GM19099 (cell line): Measurements from ENCODE around the gene SORCS2.

Experiments used
- POLR2A ChIP-seq: IDR thresholded peaks from 3 replicates; pipeline ENCODE4 v1.6.1; 2011; ENCODE audit warnings: low read depth; ENCODE audit not compliant: insufficient read length; ENCODE audit errors: extremely low read depth

The SORCS2 gene

GRCh38 chr4:7631288-7632014 is 439.1 kb downstream of the SORCS2 start:
- no peak for TF ChIP-seq POLR2A

- no peak for TF ChIP-seq POLR2A
These were observed 440.0 kb downstream of the SORCS2 start for GRCh38 chr4:7632341-7632740.

DNA sequence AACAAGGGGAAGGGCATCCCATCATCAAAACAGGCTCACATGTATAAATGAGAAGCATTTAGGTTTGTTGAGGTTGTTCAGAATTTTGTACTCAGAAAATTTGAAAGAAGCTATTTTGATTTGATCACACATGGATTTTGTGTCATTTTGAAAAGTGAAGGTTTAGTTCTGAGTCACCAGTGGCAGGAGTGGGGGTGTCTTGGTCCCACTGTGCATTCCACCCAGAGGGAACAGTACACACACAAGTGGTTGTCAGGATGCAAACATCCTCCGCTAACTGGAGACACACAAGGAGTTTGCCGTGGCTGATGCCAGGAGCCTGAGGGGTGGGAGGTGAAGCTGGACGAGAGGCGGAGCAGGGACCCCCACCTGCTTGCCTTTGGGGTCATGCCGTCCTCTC is 440.6 kb downstream of the SORCS2 start:
- no peak for TF ChIP-seq POLR2A

GRCh38 chr4:7634661-7635251 is 442.4 kb downstream of the SORCS2 start:
- no peak for TF ChIP-seq POLR2A

DNA sequence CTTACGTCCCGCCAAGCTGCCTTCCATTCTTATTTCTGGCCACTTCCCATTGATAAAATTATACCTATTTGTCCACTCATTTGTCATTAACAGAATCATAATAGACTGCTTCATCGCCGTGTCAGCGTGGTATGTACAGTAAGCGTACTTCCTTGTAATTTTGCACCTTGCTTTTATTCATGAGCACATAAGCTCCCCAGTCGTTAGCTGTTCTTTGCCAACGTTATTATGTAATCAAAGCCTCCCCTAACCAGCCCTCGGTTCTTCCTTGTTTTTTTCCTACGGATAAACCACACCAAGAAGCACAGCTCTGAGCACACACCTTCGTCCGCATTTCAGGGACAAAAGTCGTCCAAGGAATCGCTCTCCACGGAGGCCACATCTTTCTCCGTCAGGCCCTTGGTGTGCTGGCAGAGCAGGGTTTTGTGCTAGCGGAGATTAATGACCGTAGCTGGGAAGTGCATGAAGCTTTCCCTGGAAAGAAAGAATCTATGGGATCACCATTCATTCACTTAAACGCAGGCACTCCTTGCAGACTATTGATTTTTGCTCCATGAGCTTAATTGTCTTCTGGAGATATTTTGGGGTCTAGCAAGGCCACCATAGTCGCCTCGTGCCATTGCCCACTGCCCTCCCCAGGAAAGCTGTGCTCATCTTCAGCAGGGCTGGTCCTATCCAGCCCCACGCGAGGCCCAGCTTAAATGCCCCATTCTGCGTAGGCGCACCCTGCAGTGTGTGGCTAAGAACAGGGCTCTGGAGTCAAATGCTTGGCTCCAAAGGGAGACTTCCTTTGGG is 443.3 kb downstream of the SORCS2 start:
- no peak for TF ChIP-seq POLR2A

DNA sequence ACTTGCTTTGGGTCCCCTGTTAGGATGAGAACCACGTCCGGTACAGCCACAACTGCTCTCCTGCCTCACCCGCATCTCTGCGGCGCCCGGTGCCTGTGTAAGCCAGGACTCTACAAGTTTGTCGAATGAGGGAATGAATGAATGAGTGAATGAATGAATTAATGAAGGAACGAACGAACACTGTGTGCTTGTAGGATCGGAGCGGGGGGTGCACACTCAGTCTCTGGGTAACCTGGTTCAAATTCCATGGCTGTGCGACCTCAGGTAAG is 443.8 kb downstream of the SORCS2 start:
- TF ChIP-seq POLR2A = no peak

DNA sequence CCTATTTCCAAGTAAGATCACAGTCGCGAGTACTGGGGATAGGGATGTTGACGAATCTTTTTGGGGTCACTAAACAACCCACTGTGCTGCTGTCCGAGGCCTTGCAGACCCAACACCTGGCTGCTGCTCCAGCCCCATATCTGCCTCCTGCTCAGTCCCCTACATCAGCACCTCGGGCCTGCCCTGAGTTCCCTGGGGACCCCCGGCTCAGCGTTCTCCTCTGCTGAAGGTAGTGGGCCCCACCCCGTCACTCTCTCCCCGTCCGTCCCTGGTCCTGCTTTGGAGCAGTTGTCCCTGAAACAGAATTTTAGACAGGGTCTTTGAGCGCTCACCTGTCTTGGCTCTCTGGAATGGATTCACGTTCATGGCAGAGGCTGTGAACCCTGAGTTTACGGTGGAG is 444.8 kb downstream of the SORCS2 start:
- no peak for TF ChIP-seq POLR2A

DNA sequence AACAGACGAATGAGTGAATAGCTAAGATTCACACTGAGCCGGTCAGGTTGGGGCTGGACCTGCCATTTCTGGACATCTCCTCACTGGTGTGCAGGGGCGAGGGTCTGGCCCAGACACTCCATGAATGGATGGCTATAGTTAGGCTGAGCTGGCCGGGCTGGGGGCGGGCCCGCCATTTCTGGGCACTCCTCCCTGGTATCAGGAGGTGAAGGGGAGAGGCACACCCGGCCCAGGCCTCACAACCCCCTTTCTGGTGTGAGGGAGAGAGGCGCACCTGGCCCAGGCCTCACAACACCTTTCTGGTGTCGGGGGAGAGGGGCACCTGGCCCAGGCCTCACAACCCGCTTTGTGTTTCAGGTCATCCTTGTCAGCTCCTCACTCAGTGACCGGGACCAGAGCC is 445.6 kb downstream of the SORCS2 start:
- no peak for TF ChIP-seq POLR2A

GRCh38 chr4:7638489-7638888 is 446.2 kb downstream of the SORCS2 start:
- no peak for TF ChIP-seq POLR2A

DNA sequence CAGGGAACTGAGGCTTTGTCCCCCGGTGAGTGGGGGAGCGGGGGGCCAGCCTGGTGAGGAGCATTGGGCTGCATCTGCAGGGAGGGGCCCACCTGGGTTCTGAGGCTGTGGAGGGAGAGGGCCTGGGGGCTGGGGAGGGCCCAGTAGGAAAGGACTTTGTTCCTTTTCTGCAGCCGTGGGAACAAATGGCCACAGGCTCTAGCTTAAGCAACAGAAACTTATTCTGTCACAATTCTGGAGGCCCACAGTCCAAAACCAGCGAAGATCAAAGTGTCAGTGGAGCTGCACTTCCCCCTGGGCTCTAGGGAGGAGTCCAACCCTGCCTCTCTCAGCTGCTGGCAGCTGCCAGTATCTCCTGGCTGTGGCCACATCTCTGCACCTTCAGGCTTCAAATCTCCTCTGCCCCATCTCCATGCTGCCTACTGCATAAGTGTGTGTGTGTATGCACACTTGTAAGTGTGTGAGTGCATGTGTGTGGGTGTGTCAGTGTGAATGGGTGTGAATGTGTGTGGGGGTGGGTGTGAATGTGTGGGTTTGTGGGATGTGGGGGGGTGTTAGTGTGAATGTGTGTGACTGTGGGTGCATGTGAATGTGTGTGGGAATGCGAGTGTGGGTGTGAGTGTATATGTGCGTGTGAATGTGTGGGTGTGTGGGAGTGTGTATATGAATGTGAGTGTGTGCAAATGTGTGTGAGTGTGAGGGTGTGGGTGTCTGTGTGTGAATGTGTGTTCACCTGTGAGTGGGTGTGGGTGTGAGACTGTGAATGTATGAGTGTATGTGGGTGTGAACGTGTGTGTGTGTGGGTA is 446.8 kb downstream of the SORCS2 start:
- TF ChIP-seq POLR2A = no peak

- TF ChIP-seq POLR2A = no peak
These were observed 447.8 kb downstream of the SORCS2 start for GRCh38 chr4:7640136-7640535.

GRCh38 chr4:7641712-7642111 is 449.4 kb downstream of the SORCS2 start:
- no peak for TF ChIP-seq POLR2A

DNA sequence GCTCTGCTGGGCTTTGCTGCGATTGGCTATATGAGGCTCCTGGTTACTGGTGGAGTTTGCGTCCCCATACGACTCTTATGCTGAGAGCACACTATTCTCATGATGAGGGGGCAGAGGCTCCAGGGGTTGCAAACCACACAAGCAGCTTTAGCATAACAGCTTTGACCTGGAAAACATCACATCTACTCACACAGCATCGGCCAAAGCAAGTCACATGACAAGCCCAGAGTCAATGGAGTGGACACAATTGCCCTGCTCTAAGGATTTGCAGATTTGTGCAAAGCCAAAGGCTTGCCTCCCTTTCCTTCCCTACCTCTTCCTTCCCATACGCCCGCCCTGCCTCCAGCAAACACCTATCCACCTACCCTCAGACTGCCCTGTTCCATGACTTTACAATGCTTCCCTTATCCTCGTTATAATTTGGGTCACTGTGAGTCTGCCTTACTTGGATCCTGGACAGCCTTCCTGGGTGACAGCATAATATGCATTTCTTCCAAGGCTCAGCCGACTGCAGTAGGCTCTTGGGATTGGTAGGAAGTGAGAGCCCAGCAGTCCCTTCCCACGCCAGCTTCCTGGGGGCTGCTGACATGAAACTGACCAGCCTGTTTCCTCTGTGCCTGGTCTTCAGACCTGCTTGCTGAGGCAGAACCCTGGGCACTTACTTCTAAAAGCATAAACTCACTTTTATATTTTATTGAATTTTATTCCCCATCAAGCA is 450.6 kb downstream of the SORCS2 start:
- no peak for TF ChIP-seq POLR2A

DNA sequence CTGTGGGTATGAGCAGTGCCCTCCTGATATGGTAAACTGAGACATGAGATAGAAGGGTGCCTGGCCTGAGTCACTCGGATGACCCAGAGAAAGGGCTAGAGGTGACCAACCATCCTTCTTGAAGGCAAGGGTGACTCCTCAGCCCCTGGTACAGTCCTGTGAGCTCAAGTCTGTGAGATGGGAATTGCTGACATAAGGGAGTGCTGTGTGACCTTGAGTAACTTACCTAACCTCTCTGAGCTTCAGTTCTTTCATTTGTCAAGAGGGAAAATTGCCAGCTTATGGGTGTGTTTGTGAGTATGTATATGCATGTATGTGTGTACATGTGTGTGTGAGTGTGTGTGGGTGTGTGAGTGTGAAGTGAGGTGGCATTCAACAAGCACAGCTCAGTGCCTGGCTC is 452.8 kb downstream of the SORCS2 start:
- no peak for TF ChIP-seq POLR2A

DNA sequence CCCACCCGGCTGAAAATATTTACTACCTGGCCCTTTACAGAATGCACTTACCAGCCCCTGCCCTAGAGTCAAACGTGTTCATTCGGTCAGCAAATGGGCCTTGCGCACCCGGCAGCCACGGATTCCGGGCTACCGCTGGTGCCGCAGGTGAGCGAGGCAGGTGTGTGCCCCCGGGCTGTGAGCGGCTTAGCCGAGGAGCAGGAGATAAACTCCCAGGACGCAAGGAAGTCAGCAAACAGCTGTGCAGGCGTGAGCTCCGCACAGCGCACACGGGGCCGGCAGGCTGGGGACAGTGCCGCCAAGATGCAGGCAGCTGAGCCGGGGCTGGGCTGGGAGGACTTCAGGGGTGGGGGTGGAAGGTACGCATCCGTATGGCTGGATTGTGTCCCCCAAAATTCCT is 453.6 kb downstream of the SORCS2 start:
- TF ChIP-seq POLR2A = no peak

DNA sequence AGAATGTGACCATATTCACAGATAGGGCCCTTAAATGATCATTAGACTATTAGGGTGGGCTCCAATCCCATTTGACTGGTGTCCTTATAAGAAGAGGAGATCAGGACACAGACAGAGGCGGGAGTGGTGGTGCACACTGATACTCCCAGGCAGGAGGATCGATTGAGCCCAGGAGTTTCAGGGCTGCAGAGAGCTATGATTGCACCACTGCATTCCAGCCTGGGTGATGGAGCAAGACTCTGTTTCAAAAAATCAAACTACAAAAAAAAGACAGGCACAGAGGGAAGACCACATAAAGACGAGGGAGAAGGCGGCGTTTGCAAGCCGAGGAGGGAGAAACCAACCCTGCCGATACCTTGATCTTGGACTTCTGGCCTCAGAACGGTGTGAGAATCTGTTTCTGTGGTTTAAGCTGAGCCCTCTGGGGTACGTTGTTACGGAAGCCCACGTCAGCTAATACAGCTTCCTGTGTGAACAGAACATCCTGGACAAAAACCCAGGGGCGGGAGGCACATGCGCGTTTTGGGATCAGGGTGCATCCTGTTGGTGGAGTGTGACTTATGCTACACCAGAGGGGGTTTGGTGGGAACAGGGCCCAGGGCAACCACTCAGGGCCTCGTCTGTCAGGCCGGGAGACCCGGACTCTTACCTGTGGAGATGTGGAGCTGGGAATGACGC is 454.2 kb downstream of the SORCS2 start:
- no peak for TF ChIP-seq POLR2A
